HepG2 (cell line): Measurements from ENCODE around the gene NEURL1B. TPM values are rescaled to one million over a fixed set of nuclear protein-coding genes. Genes with fewer than 3 reads are reported as not detected.
A peak's percentile ranks its signal among the peaks of the same experiment; 100 is the strongest.

ENCODE experiments used
- ETV5 ChIP-seq: IDR thresholded peaks from 2 replicates; pipeline ENCODE4 v1.6.1; 2018; ENCODE audit warnings: missing biosample characterization, missing genetic modification reagents, inconsistent platforms, borderline replicate concordance
- HNF4A ChIP-seq: sonication (generic); formaldehyde crosslinking; IDR thresholded peaks from 2 replicates; pipeline ENCODE4 v1.4.0; 2020; ENCODE audit warnings: missing genetic modification reagents
- HNRNPH1 ChIP-seq: fragments of 200-400 bp; formaldehyde crosslinking; optimal IDR thresholded peaks from 2 replicates; pipeline ENCODE3; 2017; ENCODE audit warnings: mild to moderate bottlenecking, low read depth, low read length
- HNRNPLL ChIP-seq: fragments of 200-400 bp; formaldehyde crosslinking; IDR thresholded peaks from 2 replicates; pipeline ENCODE4 v1.6.1; 2017; ENCODE audit warnings: mild to moderate bottlenecking, low read depth, low read length; ENCODE audit not compliant: poor library complexity, severe bottlenecking
- HOXD1 ChIP-seq: sonication (generic); formaldehyde crosslinking; IDR thresholded peaks from 2 replicates; pipeline ENCODE4 v1.5.0; 2020; ENCODE audit warnings: missing genetic modification reagents
- KLF16 ChIP-seq, 2 experiments: sonication (generic) in 1 of 2; formaldehyde crosslinking in 1 of 2; IDR thresholded peaks; 2 replicates each; pipeline versions ENCODE4 v1.6.1 to v1.8.0; 2016 to 2023; ENCODE audit warnings: missing genetic modification reagents in 2 of 2, missing compliant biosample characterization in 1 of 2
- MAFF ChIP-seq: IDR thresholded peaks from 2 replicates; pipeline ENCODE4 v1.6.1; 2011; ENCODE audit warnings: low read depth, low read length, improper control_type of control experiment
- PHF20 ChIP-seq: sonication (generic); formaldehyde crosslinking; IDR thresholded peaks from 2 replicates; pipeline ENCODE4 v1.5.0; 2020; ENCODE audit warnings: mild to moderate bottlenecking, missing genetic modification reagents
- REPIN1 ChIP-seq: sonication (generic); formaldehyde crosslinking; IDR thresholded peaks from 2 replicates; pipeline ENCODE4 v1.8.0; 2022; ENCODE audit warnings: missing genetic modification reagents, low read depth, mild to moderate bottlenecking, borderline replicate concordance
- RXRB ChIP-seq: IDR thresholded peaks from 2 replicates; pipeline ENCODE4 v1.6.1; 2016; ENCODE audit warnings: borderline replicate concordance, missing genetic modification reagents, missing compliant biosample characterization
- SIN3A ChIP-seq: IDR thresholded peaks from 2 replicates; pipeline ENCODE4 v1.6.1; 2011; ENCODE audit warnings: low read depth, mild to moderate bottlenecking, control low read depth, low read length, borderline replicate concordance
- TGIF2 ChIP-seq: IDR thresholded peaks from 2 replicates; pipeline ENCODE4 v1.6.1; 2016; ENCODE audit warnings: control low read depth, missing compliant biosample characterization
- XRCC5 ChIP-seq: fragments of 200-400 bp; formaldehyde crosslinking; optimal IDR thresholded peaks from 2 replicates; pipeline ENCODE3; 2017; ENCODE audit warnings: mild to moderate bottlenecking, low read length
- ZFP37 ChIP-seq: sonication (generic); formaldehyde crosslinking; IDR thresholded peaks from 2 replicates; pipeline ENCODE4 v1.4.0; 2020; ENCODE audit warnings: missing genetic modification reagents, borderline replicate concordance
- polyA plus RNA-seq, 8 experiments: library from polyadenylated mRNA; depleted of rRNA in 3 of 8; stranded (reverse) in 7 of 8; unstranded in 1 of 8; fragments of >200 nt; fragmentation: Illumina TruSeq in 4 of 8; extraction: Trizol in 4 of 8; gene quantifications; 2 replicates each; pipeline versions ENCODE4 v1.2.1 to v1.2.3, GENCODE V29; 2011 to 2016; ENCODE audit warnings: low read depth in 4 of 8, missing spikeins in 1 of 8, mixed read lengths in 1 of 8; ENCODE audit not compliant: insufficient read depth in 1 of 8
- total RNA-seq, 5 experiments: library from RNA; depleted of rRNA; stranded (reverse); fragments of >200 nt; fragmentation: Illumina TruSeq; extraction: Trizol; gene quantifications; 2 replicates each; pipeline ENCODE4 v1.2.3, GENCODE V29; 2016; ENCODE audit warnings: low read depth in 1 of 5
- TF ChIP-seq, protein P1 (sequence below): sonication (generic); formaldehyde crosslinking; IDR thresholded peaks from 2 replicates; pipeline ENCODE4 v1.8.0; 2023; ENCODE audit warnings: mild to moderate bottlenecking, missing genetic modification reagents
- TF ChIP-seq, protein P2 (sequence below): sonication (generic); formaldehyde crosslinking; IDR thresholded peaks from 2 replicates; pipeline ENCODE4 v1.8.0; 2022; ENCODE audit warnings: mild to moderate bottlenecking, missing genetic modification reagents, borderline replicate concordance
- TF ChIP-seq, protein P3 (sequence below): IDR thresholded peaks from 2 replicates; pipeline ENCODE4 v1.6.1; 2018; ENCODE audit warnings: missing genetic modification reagents, mild to moderate bottlenecking, missing compliant biosample characterization
- TF ChIP-seq, protein P4 (sequence below): sonication (generic); formaldehyde crosslinking; IDR thresholded peaks from 2 replicates; pipeline ENCODE4 v1.4.0; 2020; ENCODE audit warnings: mild to moderate bottlenecking, missing genetic modification reagents
- TF ChIP-seq, protein P5 (sequence below): sonication (generic); formaldehyde crosslinking; IDR thresholded peaks from 2 replicates; pipeline ENCODE4 v1.9.0; 2022; ENCODE audit warnings: low read depth, missing genetic modification reagents
- TF ChIP-seq, protein P6 (sequence below): sonication (generic); formaldehyde crosslinking; IDR thresholded peaks from 2 replicates; pipeline ENCODE4 v1.4.0; 2020; ENCODE audit warnings: missing genetic modification reagents

The NEURL1B gene
- total and polyA plus RNA-seq, 2 of the 13 experiments (the other 11 are each of a cell fraction or from before 2014, with no cell fraction given) = 0.09 to 0.13 TPM

DNA sequence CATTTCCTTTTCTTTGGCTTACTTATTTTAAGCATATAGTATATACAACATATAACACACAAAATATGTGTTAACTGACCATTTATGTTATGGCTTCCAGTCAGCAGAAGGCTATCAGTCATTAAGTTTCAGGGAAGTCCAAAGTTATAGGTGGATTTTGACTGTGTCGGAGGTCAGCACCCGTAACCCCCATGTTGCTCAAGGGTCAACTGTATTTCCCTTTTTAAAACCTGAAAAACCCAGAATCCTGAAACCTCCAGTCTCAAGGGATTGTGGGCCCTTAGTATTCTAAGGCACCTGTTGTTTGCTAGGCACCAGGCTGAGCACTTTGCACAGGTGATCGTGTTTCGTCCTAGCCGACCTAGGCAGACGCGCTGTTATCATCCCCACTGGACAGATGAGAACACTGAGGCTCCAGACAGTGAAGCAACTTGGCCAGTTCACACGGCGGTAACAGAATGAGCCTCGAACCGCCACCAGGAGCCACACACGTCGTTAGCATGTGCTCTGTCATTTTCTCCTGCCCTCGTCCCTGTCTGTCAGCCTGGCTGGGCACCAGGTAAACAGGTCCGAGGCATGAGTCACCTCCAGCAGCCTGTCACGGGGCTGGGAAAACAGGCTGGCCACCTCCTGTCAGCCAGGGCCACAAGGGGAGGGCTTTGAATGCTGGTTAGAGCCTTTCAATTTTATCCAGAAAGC is 90.1 kb downstream of the NEURL1B start (continued):
- TF ChIP-seq, protein P1, sequence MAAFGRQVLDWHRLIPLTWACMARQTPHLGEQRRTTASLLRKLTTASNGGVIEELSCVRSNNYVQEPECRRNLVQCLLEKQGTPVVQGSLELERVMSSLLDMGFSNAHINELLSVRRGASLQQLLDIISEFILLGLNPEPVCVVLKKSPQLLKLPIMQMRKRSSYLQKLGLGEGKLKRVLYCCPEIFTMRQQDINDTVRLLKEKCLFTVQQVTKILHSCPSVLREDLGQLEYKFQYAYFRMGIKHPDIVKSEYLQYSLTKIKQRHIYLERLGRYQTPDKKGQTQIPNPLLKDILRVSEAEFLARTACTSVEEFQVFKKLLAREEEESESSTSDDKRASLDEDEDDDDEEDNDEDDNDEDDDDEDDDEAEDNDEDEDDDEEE (CRISPR knock-in tag) = peak; percentile 99
- TF ChIP-seq ZFP37 (peak; percentile 100), REPIN1 (CRISPR knock-in tag) (no peak), HNF4A (CRISPR knock-in tag) (no peak), HNRNPLL (no peak), KLF16 (CRISPR knock-in tag; IDR thresholded peaks at IDR 0.05) (peak in 1 of 2 experiments; percentile 90; a peak in 2 of 4 replicates), MAFF (no peak), HNRNPH1 (no peak), ETV5 (CRISPR knock-in tag) (peak; percentile 74), TGIF2 (CRISPR knock-in tag) (peak; percentile 97), XRCC5 (no peak), RXRB (peak; percentile 90; the same call in 1 of the 2 replicates), SIN3A (peak; percentile 65; the same call in 1 of the 2 replicates), HOXD1 (CRISPR knock-in tag) (peak; percentile 66; the same call in 1 of the 2 replicates), PHF20 (CRISPR knock-in tag) (no peak)
- TF ChIP-seq, protein P2, sequence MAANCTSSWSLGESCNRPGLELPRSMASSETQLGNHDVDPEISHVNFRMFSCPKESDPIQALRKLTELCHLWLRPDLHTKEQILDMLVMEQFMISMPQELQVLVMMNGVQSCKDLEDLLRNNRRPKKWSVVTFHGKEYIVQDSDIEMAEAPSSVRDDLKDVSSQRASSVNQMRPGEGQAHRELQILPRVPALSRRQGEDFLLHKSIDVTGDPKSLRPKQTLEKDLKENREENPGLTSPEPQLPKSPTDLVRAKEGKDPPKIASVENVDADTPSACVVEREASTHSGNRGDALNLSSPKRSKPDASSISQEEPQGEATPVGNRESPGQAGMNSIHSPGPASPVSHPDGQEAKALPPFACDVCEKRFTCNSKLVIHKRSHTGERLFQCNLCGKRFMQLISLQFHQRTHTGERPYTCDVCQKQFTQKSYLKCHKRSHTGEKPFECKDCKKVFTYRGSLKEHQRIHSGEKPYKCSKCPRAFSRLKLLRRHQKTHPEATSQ (CRISPR knock-in tag) = no peak
- TF ChIP-seq, protein P3, sequence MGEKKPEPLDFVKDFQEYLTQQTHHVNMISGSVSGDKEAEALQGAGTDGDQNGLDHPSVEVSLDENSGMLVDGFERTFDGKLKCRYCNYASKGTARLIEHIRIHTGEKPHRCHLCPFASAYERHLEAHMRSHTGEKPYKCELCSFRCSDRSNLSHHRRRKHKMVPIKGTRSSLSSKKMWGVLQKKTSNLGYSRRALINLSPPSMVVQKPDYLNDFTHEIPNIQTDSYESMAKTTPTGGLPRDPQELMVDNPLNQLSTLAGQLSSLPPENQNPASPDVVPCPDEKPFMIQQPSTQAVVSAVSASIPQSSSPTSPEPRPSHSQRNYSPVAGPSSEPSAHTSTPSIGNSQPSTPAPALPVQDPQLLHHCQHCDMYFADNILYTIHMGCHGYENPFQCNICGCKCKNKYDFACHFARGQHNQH (CRISPR knock-in tag) = peak; percentile 90
- TF ChIP-seq, protein P4, sequence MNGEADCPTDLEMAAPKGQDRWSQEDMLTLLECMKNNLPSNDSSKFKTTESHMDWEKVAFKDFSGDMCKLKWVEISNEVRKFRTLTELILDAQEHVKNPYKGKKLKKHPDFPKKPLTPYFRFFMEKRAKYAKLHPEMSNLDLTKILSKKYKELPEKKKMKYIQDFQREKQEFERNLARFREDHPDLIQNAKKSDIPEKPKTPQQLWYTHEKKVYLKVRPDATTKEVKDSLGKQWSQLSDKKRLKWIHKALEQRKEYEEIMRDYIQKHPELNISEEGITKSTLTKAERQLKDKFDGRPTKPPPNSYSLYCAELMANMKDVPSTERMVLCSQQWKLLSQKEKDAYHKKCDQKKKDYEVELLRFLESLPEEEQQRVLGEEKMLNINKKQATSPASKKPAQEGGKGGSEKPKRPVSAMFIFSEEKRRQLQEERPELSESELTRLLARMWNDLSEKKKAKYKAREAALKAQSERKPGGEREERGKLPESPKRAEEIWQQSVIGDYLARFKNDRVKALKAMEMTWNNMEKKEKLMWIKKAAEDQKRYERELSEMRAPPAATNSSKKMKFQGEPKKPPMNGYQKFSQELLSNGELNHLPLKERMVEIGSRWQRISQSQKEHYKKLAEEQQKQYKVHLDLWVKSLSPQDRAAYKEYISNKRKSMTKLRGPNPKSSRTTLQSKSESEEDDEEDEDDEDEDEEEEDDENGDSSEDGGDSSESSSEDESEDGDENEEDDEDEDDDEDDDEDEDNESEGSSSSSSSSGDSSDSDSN (CRISPR knock-in tag) = no peak; the same call in 1 of the 2 replicates
- TF ChIP-seq, protein P5, sequence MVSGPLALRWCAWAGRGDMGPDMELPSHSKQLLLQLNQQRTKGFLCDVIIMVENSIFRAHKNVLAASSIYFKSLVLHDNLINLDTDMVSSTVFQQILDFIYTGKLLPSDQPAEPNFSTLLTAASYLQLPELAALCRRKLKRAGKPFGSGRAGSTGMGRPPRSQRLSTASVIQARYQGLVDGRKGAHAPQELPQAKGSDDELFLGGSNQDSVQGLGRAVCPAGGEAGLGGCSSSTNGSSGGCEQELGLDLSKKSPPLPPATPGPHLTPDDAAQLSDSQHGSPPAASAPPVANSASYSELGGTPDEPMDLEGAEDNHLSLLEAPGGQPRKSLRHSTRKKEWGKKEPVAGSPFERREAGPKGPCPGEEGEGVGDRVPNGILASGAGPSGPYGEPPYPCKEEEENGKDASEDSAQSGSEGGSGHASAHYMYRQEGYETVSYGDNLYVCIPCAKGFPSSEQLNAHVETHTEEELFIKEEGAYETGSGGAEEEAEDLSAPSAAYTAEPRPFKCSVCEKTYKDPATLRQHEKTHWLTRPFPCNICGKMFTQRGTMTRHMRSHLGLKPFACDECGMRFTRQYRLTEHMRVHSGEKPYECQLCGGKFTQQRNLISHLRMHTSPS (CRISPR knock-in tag) = peak; percentile 92
- TF ChIP-seq, protein P6, sequence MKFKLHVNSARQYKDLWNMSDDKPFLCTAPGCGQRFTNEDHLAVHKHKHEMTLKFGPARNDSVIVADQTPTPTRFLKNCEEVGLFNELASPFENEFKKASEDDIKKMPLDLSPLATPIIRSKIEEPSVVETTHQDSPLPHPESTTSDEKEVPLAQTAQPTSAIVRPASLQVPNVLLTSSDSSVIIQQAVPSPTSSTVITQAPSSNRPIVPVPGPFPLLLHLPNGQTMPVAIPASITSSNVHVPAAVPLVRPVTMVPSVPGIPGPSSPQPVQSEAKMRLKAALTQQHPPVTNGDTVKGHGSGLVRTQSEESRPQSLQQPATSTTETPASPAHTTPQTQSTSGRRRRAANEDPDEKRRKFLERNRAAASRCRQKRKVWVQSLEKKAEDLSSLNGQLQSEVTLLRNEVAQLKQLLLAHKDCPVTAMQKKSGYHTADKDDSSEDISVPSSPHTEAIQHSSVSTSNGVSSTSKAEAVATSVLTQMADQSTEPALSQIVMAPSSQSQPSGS = peak; percentile 27; the same call in 1 of the 2 replicates
